A673 (cell line): Measurements from ENCODE around the gene ZNF330. TPM values are rescaled to one million over a fixed set of nuclear protein-coding genes. Genes with fewer than 3 reads are reported as not detected.

ENCODE experiments used
- BruUV-seq: library from RNA; stranded (reverse); fragments of 400-500 nt; replicated peaks from 2 replicates; lab custom pipeline; 2021; lab: Mats Ljungman, UMichigan
- CTCF ChIA-PET: fragments of 300-600 bp; sonication (Branson Sonifier 250); formaldehyde crosslinking; loops from one replicate; lab custom pipeline; 2022; ENCODE audit warnings: antibody characterized with exemption; lab: Charles Lee
- POLR2A ChIA-PET: fragments of 300-600 bp; sonication (Branson Sonifier 250); formaldehyde crosslinking; loops from one replicate; lab custom pipeline; 2022; ENCODE audit warnings: antibody characterized with exemption; ENCODE audit not compliant: low non-redundant PET; lab: Charles Lee
- DNase-seq: peaks from one replicate; pipeline ENCODE4 v3.0.0-alpha.2; 2015; ENCODE audit warnings: low spot score
- H3K27ac ChIP-seq: fragments of 200-600 bp; sonication (generic); 2 replicates; pipeline ENCODE4 v1.5.1; 2016; ENCODE audit warnings: mixed run types, low read depth, mild to moderate bottlenecking, mixed read lengths, antibody characterized with exemption, low read length; ENCODE audit not compliant: poor library complexity, severe bottlenecking
- H3K27me3 ChIP-seq: fragments of 200-600 bp; sonication (generic); replicated peaks from 2 replicates; pipeline ENCODE4 v1.6.1; 2017; ENCODE audit warnings: mixed run types, low read depth, mild to moderate bottlenecking, mixed read lengths, antibody characterized with exemption, low read length; ENCODE audit not compliant: insufficient read depth, poor library complexity
- H3K36me3 ChIP-seq: fragments of 200-600 bp; sonication (generic); 2 replicates; pipeline ENCODE4 v1.6.1; 2016; ENCODE audit warnings: mixed run types, mild to moderate bottlenecking, mixed read lengths, antibody characterized with exemption, low read length; ENCODE audit not compliant: insufficient read depth, poor library complexity, severe bottlenecking
- H3K4me1 ChIP-seq: fragments of 200-600 bp; sonication (generic); 2 replicates; pipeline ENCODE4 v1.6.1; 2017; ENCODE audit warnings: mixed run types, mild to moderate bottlenecking, mixed read lengths, antibody characterized with exemption, low read length; ENCODE audit not compliant: insufficient read depth, poor library complexity, severe bottlenecking
- H3K4me3 ChIP-seq: fragments of 200-600 bp; sonication (generic); 2 replicates; pipeline ENCODE4 v1.5.1; 2016; ENCODE audit warnings: low read depth, mixed run types, mild to moderate bottlenecking, mixed read lengths, low read length; ENCODE audit not compliant: poor library complexity, severe bottlenecking
- H3K9me3 ChIP-seq: fragments of 200-600 bp; sonication (generic); 2 replicates; pipeline ENCODE4 v1.6.1; 2016; ENCODE audit warnings: mixed run types, low read depth, mild to moderate bottlenecking, mixed read lengths, antibody characterized with exemption, low read length; ENCODE audit not compliant: poor library complexity, severe bottlenecking
- EZH2 ChIP-seq: fragments of 200-600 bp; sonication (generic); IDR thresholded peaks from 2 replicates; pipeline ENCODE4 v1.6.1; 2017; ENCODE audit warnings: borderline replicate concordance, low read depth, mild to moderate bottlenecking, mixed read lengths, antibody characterized with exemption, low read length; ENCODE audit not compliant: poor library complexity, severe bottlenecking
- intact Hi-C: fragments of 100-400 bp; cut with micrococcal nuclease; formaldehyde crosslinking; loops from one replicate; pipeline ENCODE4 v1.10.0; 2022; ENCODE audit not compliant: unreplicated experiment
- total RNA-seq: library from RNA; stranded (reverse); gene quantifications from 2 replicates; pipeline ENCODE4 v1.2.3, GENCODE V29; 2021
- TF ChIP-seq, protein P1 (sequence below): fragments of 300-800, 200-600 bp; sonication (generic); conservative IDR thresholded peaks from 2 replicates; pipeline ENCODE4 v1.5.1; 2017; ENCODE audit warnings: low read depth, mild to moderate bottlenecking, antibody characterized with exemption, low read length, moderate library complexity, mixed read lengths

The ZNF330 gene
- total RNA-seq, 1 experiment from 2014 or later: 43.1 TPM

DNA sequence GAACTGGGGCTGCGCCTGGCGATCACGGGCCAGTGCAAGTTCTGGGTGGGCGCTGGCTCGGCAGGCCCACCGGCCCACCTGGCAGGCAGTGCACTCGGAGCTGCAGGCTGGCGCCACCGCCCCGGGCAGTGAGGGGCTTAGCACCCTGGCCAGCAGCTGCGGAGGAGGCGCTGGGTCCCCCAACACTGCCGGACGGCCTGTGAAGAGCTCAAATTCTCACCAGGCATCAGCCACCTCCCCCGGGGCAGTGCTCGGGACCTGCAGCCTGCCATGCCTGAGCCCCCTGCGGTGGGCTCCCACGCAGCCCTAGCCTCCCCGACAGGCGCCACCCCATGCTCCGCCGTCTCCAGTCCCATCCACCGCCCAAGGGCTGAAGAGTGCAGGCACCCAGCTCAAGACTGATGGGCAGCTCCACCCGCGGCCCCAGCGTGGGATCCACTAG, 7.1 kb upstream of the ZNF330 start:
- no peaks in the 10 kb centered on the region for H3K36me3 ChIP-seq
- no peaks in the 10 kb centered on the region for H3K27me3 ChIP-seq
- ChIA-PET CTCF (no interaction called here), POLR2A (interaction anchor here (0.6 kb wide), 1 partner anchor 148 kb away, joined by 4 read pairs; no protein-coding TSS in a partner anchor)
- no peaks in the 10 kb centered on the region for H3K4me1 ChIP-seq
- intact Hi-C loops: no loop called here
- BruUV-seq: no TSS peak
- no peak overlapping the region for H3K4me3 ChIP-seq
- TF ChIP-seq, protein P1, sequence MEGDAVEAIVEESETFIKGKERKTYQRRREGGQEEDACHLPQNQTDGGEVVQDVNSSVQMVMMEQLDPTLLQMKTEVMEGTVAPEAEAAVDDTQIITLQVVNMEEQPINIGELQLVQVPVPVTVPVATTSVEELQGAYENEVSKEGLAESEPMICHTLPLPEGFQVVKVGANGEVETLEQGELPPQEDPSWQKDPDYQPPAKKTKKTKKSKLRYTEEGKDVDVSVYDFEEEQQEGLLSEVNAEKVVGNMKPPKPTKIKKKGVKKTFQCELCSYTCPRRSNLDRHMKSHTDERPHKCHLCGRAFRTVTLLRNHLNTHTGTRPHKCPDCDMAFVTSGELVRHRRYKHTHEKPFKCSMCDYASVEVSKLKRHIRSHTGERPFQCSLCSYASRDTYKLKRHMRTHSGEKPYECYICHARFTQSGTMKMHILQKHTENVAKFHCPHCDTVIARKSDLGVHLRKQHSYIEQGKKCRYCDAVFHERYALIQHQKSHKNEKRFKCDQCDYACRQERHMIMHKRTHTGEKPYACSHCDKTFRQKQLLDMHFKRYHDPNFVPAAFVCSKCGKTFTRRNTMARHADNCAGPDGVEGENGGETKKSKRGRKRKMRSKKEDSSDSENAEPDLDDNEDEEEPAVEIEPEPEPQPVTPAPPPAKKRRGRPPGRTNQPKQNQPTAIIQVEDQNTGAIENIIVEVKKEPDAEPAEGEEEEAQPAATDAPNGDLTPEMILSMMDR: no peak
- TF ChIP-seq EZH2: no peak
- H3K27ac ChIP-seq: no peak overlapping the region
- no peak for DNase-seq
- H3K9me3 ChIP-seq: no peaks in the 10 kb centered on the region

- no TSS peak for BruUV-seq
- H3K36me3 ChIP-seq: no peaks in the 10 kb centered on the region
- TF ChIP-seq EZH2: no peak
- TF ChIP-seq, protein P1: no peak
- no peak overlapping the region for H3K27ac ChIP-seq
- POLR2A ChIA-PET: no interaction called here
- intact Hi-C loops: no loop called here
- no peak for DNase-seq
- no peaks in the 10 kb centered on the region for H3K4me1 ChIP-seq
- no peaks in the 10 kb centered on the region for H3K9me3 ChIP-seq
- no peak overlapping the region for H3K4me3 ChIP-seq
- H3K27me3 ChIP-seq: no peaks in the 10 kb centered on the region
- CTCF ChIA-PET: no interaction called here
Observed at GRCh38 chr4:141215030-141215429, 5.7 kb upstream of the ZNF330 start.

GRCh38 chr4:141216002-141216761, 4.5 kb upstream of the ZNF330 start:
- Histone ChIP-seq H3K27ac (no peak overlapping the region), H3K36me3 (no peaks in the 10 kb centered on the region)
- intact Hi-C loops: no loop called here

More at GRCh38 chr4:141216002-141216761, 4.5 kb upstream of the ZNF330 start:
- DNase-seq: no peak
- H3K4me1 ChIP-seq: no peaks in the 10 kb centered on the region
- no peaks in the 10 kb centered on the region for H3K27me3 ChIP-seq
- TF ChIP-seq, protein P1: no peak
- TF ChIP-seq EZH2: no peak
- CTCF ChIA-PET: no interaction called here
- H3K9me3 ChIP-seq: no peaks in the 10 kb centered on the region
- no TSS peak for BruUV-seq
- H3K4me3 ChIP-seq: no peak overlapping the region
- POLR2A ChIA-PET: no interaction called here
